Activated CD4-positive, alpha-beta T cell treated with anti-CD3 and anti-CD28 coated beads, Interleukin-2, amount 50 U/mL, for 24 hours (primary cell): Measurements from ENCODE around the gene PPARGC1A.

Experiments used
- DNase-seq, 2 donors: peaks; one replicate each; pipeline ENCODE4 v3.0.0-alpha.2; 2020; ENCODE audit warnings: low read depth in 1 of 2, low spot score in 1 of 2

Gene PPARGC1A

GRCh38 chr4:23839279-23839678 is 50.6 kb downstream of the PPARGC1A start:
- DNase-seq, result no peak

- no peak for DNase-seq
Measured at GRCh38 chr4:23838607-23839006, 51.2 kb downstream of the PPARGC1A start.

- DNase-seq, result no peak
Measured at GRCh38 chr4:23838131-23838530, 51.7 kb downstream of the PPARGC1A start.

- DNase-seq, result no peak
Measured at GRCh38 chr4:23837371-23837770, 52.5 kb downstream of the PPARGC1A start.

- DNase-seq, result no peak
Measured at GRCh38 chr4:23835774-23836478, 53.9 kb downstream of the PPARGC1A start.

- no peak for DNase-seq
Measured at GRCh38 chr4:23828779-23829178, 61.1 kb downstream of the PPARGC1A start.

- no peak for DNase-seq
Measured at GRCh38 chr4:23828020-23828715, 61.7 kb downstream of the PPARGC1A start.

GRCh38 chr4:23822181-23822580 is 67.7 kb downstream of the PPARGC1A start:
- no peak for DNase-seq

- no peak for DNase-seq
Measured at GRCh38 chr4:23819041-23819511, 70.8 kb downstream of the PPARGC1A start.

- DNase-seq, result no peak
Measured at GRCh38 chr4:23818097-23818885, 71.6 kb downstream of the PPARGC1A start.

GRCh38 chr4:23814996-23815660 is 74.7 kb downstream of the PPARGC1A start:
- DNase-seq, result no peak

GRCh38 chr4:23814587-23814986 is 75.3 kb downstream of the PPARGC1A start:
- DNase-seq, result no peak

GRCh38 chr4:23811161-23811560 is 78.7 kb downstream of the PPARGC1A start:
- no peak for DNase-seq

GRCh38 chr4:23805450-23805851 is 84.4 kb downstream of the PPARGC1A start:
- DNase-seq, result no peak

GRCh38 chr4:23789762-23790161 is 100.1 kb downstream of the PPARGC1A start:
- DNase-seq, result no peak

GRCh38 chr4:23788460-23788859 is 101.4 kb downstream of the PPARGC1A start:
- DNase-seq, result no peak

- no peak for DNase-seq
Measured at GRCh38 chr4:23788027-23788426, 101.8 kb downstream of the PPARGC1A start.

- DNase-seq, result no peak
Measured at GRCh38 chr4:23782778-23783437, 106.9 kb downstream of the PPARGC1A start.

GRCh38 chr4:23779839-23780238 is 110.0 kb downstream of the PPARGC1A start:
- DNase-seq, result no peak

- no peak for DNase-seq
Measured at GRCh38 chr4:23779422-23779821, 110.4 kb downstream of the PPARGC1A start.

GRCh38 chr4:23775694-23776093 is 114.2 kb downstream of the PPARGC1A start:
- no peak for DNase-seq
